ENCODE results near the gene CFDP1.

Gene CFDP1

GRCh38 chr16:75264999-75265910 is 168.0 kb downstream of the CFDP1 start (continued):
- TF ChIP-seq ZNF18 (tag by site-specific recombination; IDR thresholded peaks at IDR 0.05), result no peak
- TF ChIP-seq ZNF791 (tag by site-specific recombination; IDR thresholded peaks at IDR 0.05), result no peak
- no peak for TF ChIP-seq ZNF677 (tag by site-specific recombination; IDR thresholded peaks at IDR 0.05)
- TF ChIP-seq ZNF843 (tag by site-specific recombination; IDR thresholded peaks at IDR 0.05), result 0 out of 2 replicates have a peak, but pooled peaks have one; percentile 22
- TF ChIP-seq ZNF560 (tag by site-specific recombination; IDR thresholded peaks at IDR 0.05; ENCODE audit: borderline replicate concordance), result no peak
- TF ChIP-seq ZIC2 (tag by site-specific recombination; IDR thresholded peaks at IDR 0.05), result peak; percentile 90
- TF ChIP-seq ZNF510 (tag by site-specific recombination; IDR thresholded peaks at IDR 0.05; ENCODE audit: insufficient replicate concordance), result no peak
- 0 out of 2 replicates have a peak, but pooled peaks have one; percentile 49 for TF ChIP-seq ZBTB20 (tag by site-specific recombination; IDR thresholded peaks at IDR 0.05)
- TF ChIP-seq GLIS2 (tag by site-specific recombination; IDR thresholded peaks at IDR 0.05), result peak; percentile 89
- TF ChIP-seq ZBTB26 (tag by site-specific recombination; optimal IDR thresholded peaks at IDR 0.05), result peak; percentile 22
- peak; percentile 93 for TF ChIP-seq GLIS1 (tag by site-specific recombination; IDR thresholded peaks at IDR 0.05)
- TF ChIP-seq ZNF354C (tag by site-specific recombination; IDR thresholded peaks at IDR 0.05; ENCODE audit: borderline replicate concordance, low read depth), result no peak
- TF ChIP-seq ZNF335 (tag by site-specific recombination; conservative IDR thresholded peaks at IDR 0.05), result peak; percentile 66
- no peak for TF ChIP-seq TSHZ1 (tag by site-specific recombination; IDR thresholded peaks at IDR 0.05; ENCODE audit: borderline replicate concordance)
- TF ChIP-seq PATZ1 (tag by site-specific recombination; IDR thresholded peaks at IDR 0.05), result peak; percentile 76
- no peak for TF ChIP-seq ZNF140 (tag by site-specific recombination; IDR thresholded peaks at IDR 0.05)
- TF ChIP-seq KLF9 (tag by site-specific recombination; IDR thresholded peaks at IDR 0.05; ENCODE audit: low read depth), result 0 out of 2 replicates have a peak, but pooled peaks have one; percentile 52
- no peak for TF ChIP-seq ZNF274 (IDR thresholded peaks at IDR 0.05; ENCODE audit: low read length)
- no peak for TF ChIP-seq ZNF274 (tag by site-specific recombination; IDR thresholded peaks at IDR 0.05; ENCODE audit: borderline replicate concordance)
- TF ChIP-seq KLF7 (tag by site-specific recombination; IDR thresholded peaks at IDR 0.05; ENCODE audit: borderline replicate concordance), result peak; percentile 50; the same call in 1 of the 2 replicates
- no peak for TF ChIP-seq ZNF558 (tag by site-specific recombination; IDR thresholded peaks at IDR 0.05)
- no peak for TF ChIP-seq ZSCAN4 (tag by site-specific recombination; IDR thresholded peaks at IDR 0.05)
